K562 (cell line): ENCODE measurements around the gene KMT2E. TPM values are rescaled to one million over a fixed set of nuclear protein-coding genes. Genes with fewer than 3 reads are reported as not detected.
A peak's percentile ranks its signal among the peaks of the same experiment; 100 is the strongest.

ENCODE experiments used
- CBX1 ChIP-seq: sonication (generic); IDR thresholded peaks from 2 replicates; pipeline ENCODE4 v1.6.1; 2016; ENCODE audit warnings: antibody characterized with exemption, low read depth, mild to moderate bottlenecking
- ELF2 ChIP-seq: fragments of 250-450 bp; sonication (Bioruptor Pico); IDR thresholded peaks from 2 replicates; pipeline ENCODE4 v1.5.0; 2021; ENCODE audit warnings: mild to moderate bottlenecking
- ERF ChIP-seq: fragments of 450-650 bp; formaldehyde crosslinking; IDR thresholded peaks from 2 replicates; pipeline ENCODE4 v1.4.0; 2020; ENCODE audit warnings: mild to moderate bottlenecking, mixed read lengths
- GATAD2B ChIP-seq: fragments of 450-650 bp; IDR thresholded peaks from 2 replicates; pipeline ENCODE4 v1.6.1; 2017; ENCODE audit warnings: mild to moderate bottlenecking, borderline replicate concordance
- HINFP ChIP-seq: fragments of 450-650 bp; conservative IDR thresholded peaks from 2 replicates; pipeline ENCODE4 v1.6.1; 2016; ENCODE audit warnings: missing genetic modification characterization, low read depth, mild to moderate bottlenecking, control low read depth, missing compliant biosample characterization
- LARP7 ChIP-seq: fragments of 450-650 bp; IDR thresholded peaks from 2 replicates; pipeline ENCODE4 v1.6.1; 2016
- MAZ ChIP-seq, 2 experiments: fragments of 450-650 bp in 1 of 2; sonication (generic) in 1 of 2; formaldehyde crosslinking; IDR thresholded peaks in 1 of 2; conservative IDR thresholded peaks in 1 of 2; 2 replicates each; pipeline versions ENCODE4 v1.4.0 to v1.5.0; 2020; ENCODE audit warnings: mild to moderate bottlenecking in 1 of 2, missing genetic modification reagents in 1 of 2
- MCM2 ChIP-seq: fragments of 450-650 bp; IDR thresholded peaks from 2 replicates; pipeline ENCODE4 v1.6.1; 2017; ENCODE audit warnings: low read depth, mild to moderate bottlenecking
- MLX ChIP-seq, 2 experiments: fragments of 450-650 bp in 1 of 2; sonication (generic) in 1 of 2; formaldehyde crosslinking; conservative IDR thresholded peaks; 2 replicates each; pipeline versions ENCODE4 v1.4.0 to v1.8.1; 2020 to 2022; ENCODE audit warnings: mild to moderate bottlenecking in 1 of 2, missing genetic modification reagents in 1 of 2
- NFATC3 ChIP-seq: fragments of 450-650 bp; IDR thresholded peaks from 2 replicates; pipeline ENCODE4 v1.6.1; 2017; ENCODE audit warnings: mild to moderate bottlenecking
- NFYB ChIP-seq: IDR thresholded peaks from 2 replicates; pipeline ENCODE4 v1.6.1; 2011; ENCODE audit warnings: mild to moderate bottlenecking, moderate library complexity; ENCODE audit not compliant: insufficient read length; ENCODE audit errors: extremely low read depth
- PBX2 ChIP-seq, 2 experiments: IDR thresholded peaks in 1 of 2; conservative IDR thresholded peaks in 1 of 2; 2 replicates each; pipeline ENCODE4 v1.6.1; 2016; ENCODE audit warnings: low read depth in 2 of 2, mild to moderate bottlenecking in 1 of 2, missing compliant biosample characterization in 1 of 2, missing genetic modification characterization in 1 of 2, moderate library complexity in 1 of 2
- PHF8 ChIP-seq: fragments of 200-600 bp; sonication (generic); IDR thresholded peaks from 2 replicates; pipeline ENCODE4 v1.6.1; 2012; ENCODE audit warnings: mixed run types, mild to moderate bottlenecking, inconsistent platforms, low read length, moderate library complexity, borderline replicate concordance
- POLR2G ChIP-seq: fragments of 200-400 bp; formaldehyde crosslinking; IDR thresholded peaks from 2 replicates; pipeline ENCODE4 v1.6.1; 2017; ENCODE audit warnings: low read depth, mild to moderate bottlenecking, antibody characterized with exemption, low read length, moderate library complexity
- RBM22 ChIP-seq: fragments of 200-400 bp; formaldehyde crosslinking; IDR thresholded peaks from 2 replicates; pipeline ENCODE4 v1.6.1; 2018; ENCODE audit warnings: low read length, low read depth; ENCODE audit not compliant: poor library complexity, severe bottlenecking
- SP1 ChIP-seq: sonication (generic); formaldehyde crosslinking; IDR thresholded peaks from 2 replicates; pipeline ENCODE4 v1.8.1; 2022; ENCODE audit warnings: mild to moderate bottlenecking, missing genetic modification reagents
- SUPT5H ChIP-seq: fragments of 450-650 bp; IDR thresholded peaks from 2 replicates; pipeline ENCODE4 v1.6.1; 2016
- TCF7L2 ChIP-seq: fragments of 150-350 bp; IDR thresholded peaks from 2 replicates; pipeline ENCODE4 v1.6.1; 2016; ENCODE audit warnings: low read depth, mild to moderate bottlenecking, low read length, moderate library complexity
- ZNF253 ChIP-seq: fragments of 250-450 bp; sonication (Bioruptor Pico); conservative IDR thresholded peaks from 2 replicates; pipeline ENCODE4 v1.6.1; 2021; ENCODE audit warnings: mild to moderate bottlenecking
- ZNF41 ChIP-seq: fragments of 250-450 bp; sonication (Bioruptor Pico); conservative IDR thresholded peaks from 2 replicates; pipeline ENCODE4 v1.4.0; 2020; ENCODE audit warnings: mild to moderate bottlenecking
- ZNF561 ChIP-seq: fragments of 450-650 bp; formaldehyde crosslinking; conservative IDR thresholded peaks from 2 replicates; pipeline ENCODE4 v1.4.0; 2020; ENCODE audit warnings: mild to moderate bottlenecking, moderate library complexity
- ZNF57 ChIP-seq: fragments of 450-650 bp; formaldehyde crosslinking; IDR thresholded peaks from 2 replicates; pipeline ENCODE4 v1.4.0; 2020; ENCODE audit warnings: mild to moderate bottlenecking, moderate library complexity
- ZNF695 ChIP-seq: fragments of 450-650 bp; formaldehyde crosslinking; IDR thresholded peaks from 2 replicates; pipeline ENCODE4 v1.4.0; 2020; ENCODE audit warnings: mild to moderate bottlenecking, moderate library complexity
- polyA plus RNA-seq, 8 experiments: library from polyadenylated mRNA; depleted of rRNA in 4 of 8; stranded (reverse) in 5 of 8; unstranded in 3 of 8; fragments of >200 nt; fragmentation: Nextera tagmentation in 2 of 8; fragmentation: Illumina TruSeq in 1 of 8; extraction: Ambion mirVana in 2 of 8; extraction: Trizol in 1 of 8; gene quantifications; 2 replicates each; pipeline versions ENCODE4 v1.2.1 to v1.2.3, GENCODE V29; 2011 to 2014; ENCODE audit warnings: inconsistent platforms in 1 of 8, missing spikeins in 1 of 8
- total RNA-seq, 7 experiments: library from RNA; depleted of rRNA in 6 of 7; stranded (reverse); fragments of >200 nt in 6 of 7; fragmentation: Illumina TruSeq in 2 of 7; extraction: Trizol in 2 of 7; gene quantifications; 2 replicates each; pipeline versions ENCODE4 v1.2.1 to v1.2.3, GENCODE V29; 2011 to 2021; ENCODE audit warnings: low replicate concordance in 1 of 7

Gene KMT2E
- total and polyA plus RNA-seq, 9 of the 15 experiments (the other 6 are each of a cell fraction or from before 2014, with no cell fraction given) = 8.9 to 55.3 (median 38.1) TPM

GRCh38 chr7:104983578-104984539, 30.1 kb upstream of the KMT2E start (continued):
- TF ChIP-seq MLX (CRISPR knock-in tag; conservative IDR thresholded peaks at IDR 0.05) = no peak; a peak in 1 of 4 replicates
- peak; percentile 85 for TF ChIP-seq ELF2 (CRISPR knock-in tag)
- peak; percentile 78; the same call in 1 of the 2 replicates for TF ChIP-seq GATAD2B
- TF ChIP-seq SP1 (CRISPR knock-in tag) = peak; percentile 88
- TF ChIP-seq ZNF561 (CRISPR knock-in tag) = peak; percentile 65; the same call in 1 of the 2 replicates
- no peak for TF ChIP-seq HINFP (tag)
- TF ChIP-seq POLR2G = peak; percentile 96
- peak; percentile 86; the same call in 1 of the 2 replicates for TF ChIP-seq CBX1
- TF ChIP-seq ZNF57 (CRISPR knock-in tag) = no peak; the same call in 1 of the 2 replicates
- TF ChIP-seq MCM2 = no peak
- TF ChIP-seq ZNF253 (CRISPR knock-in tag) = no peak
- TF ChIP-seq NFATC3 = peak; percentile 77; the same call in 1 of the 2 replicates
- peak; percentile 93 for TF ChIP-seq PHF8
- peak; percentile 91 for TF ChIP-seq ERF (CRISPR knock-in tag)
- no peak for TF ChIP-seq NFYB
- TF ChIP-seq TCF7L2 = 0 out of 2 replicates have a peak, but pooled peaks have one; percentile 44
- TF ChIP-seq MAZ (CRISPR knock-in tag; conservative IDR thresholded peaks at IDR 0.05 in 1 of 2, IDR thresholded peaks at IDR 0.05 in 1 of 2) = peak; percentile 88 to 95
- no peak for TF ChIP-seq ZNF695 (CRISPR knock-in tag)
- peak; percentile 96 for TF ChIP-seq SUPT5H
- TF ChIP-seq PBX2 (CRISPR knock-in tag; IDR thresholded peaks at IDR 0.05; ENCODE audit: low read depth) = no peak
- TF ChIP-seq PBX2 (tag; conservative IDR thresholded peaks at IDR 0.05; ENCODE audit: low read depth) = peak; percentile 11; the same call in 1 of the 2 replicates
- TF ChIP-seq LARP7 = peak; percentile 28; the same call in 1 of the 2 replicates
- TF ChIP-seq RBM22 = peak; percentile 95
- TF ChIP-seq ZNF41 (CRISPR knock-in tag) = no peak; the same call in 1 of the 2 replicates
